GM23338 (cell line): Measurements from ENCODE around the gene SLC6A1. TPM values are rescaled to one million over a fixed set of nuclear protein-coding genes. Genes with fewer than 3 reads are reported as not detected.
A peak's percentile ranks its signal among the peaks of the same experiment; 100 is the strongest.

Source experiments
- ATAC-seq: fragments of 200-7000 bp; cut with Tn5 transposase; 3 replicates; pipeline ENCODE4 v1.9.1; 2020
- DNase-seq: peaks from one replicate; pipeline ENCODE4 v3.0.0-alpha.2; 2015; ENCODE audit warnings: low spot score
- H2AFZ ChIP-seq: fragments of 200-600 bp; sonication (generic); 2 replicates; pipeline ENCODE4 v1.8.0; 2016; ENCODE audit warnings: antibody characterized with exemption, mild to moderate bottlenecking, moderate library complexity
- H3F3A ChIP-seq: fragments of 200-600 bp; sonication (generic); replicated peaks from 2 replicates; pipeline ENCODE4 v1.8.0; 2017; ENCODE audit warnings: antibody characterized with exemption, mixed run types, low read depth
- H3K27ac ChIP-seq: fragments of 200-600 bp; sonication (generic); 2 replicates; pipeline ENCODE4 v1.6.1; 2016; ENCODE audit warnings: low read depth
- H3K27me3 ChIP-seq: fragments of 200-600 bp; sonication (generic); 2 replicates; pipeline ENCODE4 v1.8.0; 2016; ENCODE audit warnings: mild to moderate bottlenecking, mixed run types, moderate library complexity; ENCODE audit not compliant: insufficient read depth
- H3K36me3 ChIP-seq: fragments of 200-600 bp; sonication (generic); 2 replicates; pipeline ENCODE4 v1.8.0; 2016; ENCODE audit warnings: mild to moderate bottlenecking; ENCODE audit not compliant: insufficient read depth
- H3K4me1 ChIP-seq: fragments of 200-600 bp; sonication (generic); 2 replicates; pipeline ENCODE4 v1.8.0; 2016; ENCODE audit warnings: mild to moderate bottlenecking, moderate library complexity; ENCODE audit not compliant: insufficient read depth
- H3K4me2 ChIP-seq: fragments of 200-600 bp; sonication (generic); 2 replicates; pipeline ENCODE4 v1.7.1; 2017; ENCODE audit warnings: mixed run types
- H3K4me3 ChIP-seq: fragments of 200-600 bp; sonication (generic); 2 replicates; pipeline ENCODE4 v1.6.1; 2016; ENCODE audit warnings: mixed run types
- H3K79me2 ChIP-seq: fragments of 200-600 bp; sonication (generic); replicated peaks from 2 replicates; pipeline ENCODE4 v1.8.0; 2017; ENCODE audit warnings: mild to moderate bottlenecking; ENCODE audit not compliant: insufficient read depth
- H3K9me2 ChIP-seq: fragments of 200-600 bp; sonication (generic); 2 replicates; pipeline ENCODE4 v1.8.0; 2017; ENCODE audit not compliant: insufficient read depth
- H4K20me1 ChIP-seq: fragments of 200-600 bp; sonication (generic); replicated peaks from 2 replicates; pipeline ENCODE4 v1.8.0; 2017; ENCODE audit warnings: mild to moderate bottlenecking; ENCODE audit not compliant: insufficient read depth
- H3K27ac Mint-ChIP-seq: 2 replicates; pipeline ENCODE4 v1.8.0; 2020; ENCODE audit warnings: inconsistent platforms, mild to moderate bottlenecking, moderate library complexity, mixed read lengths
- H3K27me3 Mint-ChIP-seq: 3 replicates; pipeline ENCODE4 v1.8.0; 2022; ENCODE audit warnings: low read depth, mild to moderate bottlenecking, moderate library complexity, mixed read lengths, inconsistent platforms; ENCODE audit not compliant: insufficient read depth, poor library complexity
- H3K36me3 Mint-ChIP-seq: 3 replicates; pipeline ENCODE4 v1.8.0; 2021; ENCODE audit warnings: low read depth, mild to moderate bottlenecking, inconsistent platforms, moderate library complexity, mixed read lengths
- H3K4me1 Mint-ChIP-seq: 3 replicates; pipeline ENCODE4 v1.8.0; 2020; ENCODE audit warnings: mild to moderate bottlenecking, inconsistent platforms, mixed read lengths
- H3K4me3 Mint-ChIP-seq: 3 replicates; pipeline ENCODE4 v1.8.0; 2021; ENCODE audit warnings: moderate library complexity, mild to moderate bottlenecking, inconsistent platforms, mixed read lengths
- H3K9me3 Mint-ChIP-seq: 3 replicates; pipeline ENCODE4 v1.8.0; 2020; ENCODE audit warnings: moderate library complexity, mild to moderate bottlenecking, inconsistent platforms, mixed read lengths
- EZH2phosphoT487 ChIP-seq: fragments of 200-600 bp; sonication (generic); IDR thresholded peaks from one replicate; pipeline ENCODE4 v1.8.1; 2018; ENCODE audit warnings: antibody characterized with exemption; ENCODE audit not compliant: unreplicated experiment
- JUNB ChIP-seq: IDR thresholded peaks from one replicate; pipeline ENCODE4 v1.6.1; 2016; ENCODE audit warnings: antibody characterized with exemption; ENCODE audit not compliant: unreplicated experiment
- POLR2AphosphoS5 ChIP-seq: IDR thresholded peaks from 2 replicates; pipeline ENCODE4 v1.6.1; 2016; ENCODE audit warnings: antibody characterized with exemption, low read depth
- STAT1 ChIP-seq: IDR thresholded peaks from one replicate; pipeline ENCODE4 v1.6.1; 2016; ENCODE audit warnings: antibody characterized with exemption; ENCODE audit not compliant: unreplicated experiment
- ZNF114 ChIP-seq: fragments of 250-450 bp; sonication (Bioruptor Pico); IDR thresholded peaks from 2 replicates; pipeline ENCODE4 v1.5.0; 2020; ENCODE audit warnings: mild to moderate bottlenecking, moderate library complexity
- polyA plus RNA-seq: library from polyadenylated mRNA; unstranded; fragments of >200 nt; fragmentation: Nextera tagmentation; extraction: Ambion mirVana; gene quantifications from 2 replicates; pipeline ENCODE4 v1.2.1, GENCODE V29; 2016
- total RNA-seq: library from RNA; depleted of rRNA; stranded (reverse); fragments of >200 nt; shearing (Covaris generic); gene quantifications from 2 replicates; pipeline ENCODE4 v1.2.3, GENCODE V29; 2014
- TF ChIP-seq, protein P1 (sequence below): IDR thresholded peaks from one replicate; pipeline ENCODE4 v1.6.1; 2018; ENCODE audit warnings: antibody characterized with exemption; ENCODE audit not compliant: unreplicated experiment
- TF ChIP-seq, protein P2 (sequence below), 2 experiments: fragments of 200-600 bp in 1 of 2; sonication (generic) in 1 of 2; conservative IDR thresholded peaks; 2 replicates each; pipeline versions ENCODE4 v1.5.1 to v1.6.1; 2016 to 2017; ENCODE audit warnings: antibody characterized with exemption in 2 of 2, low read depth in 2 of 2, mild to moderate bottlenecking in 2 of 2, moderate library complexity in 1 of 2
- TF ChIP-seq, protein P3 (sequence below): fragments of 250-450 bp; sonication (Bioruptor Pico); IDR thresholded peaks from 2 replicates; pipeline ENCODE4 v1.5.0; 2020; ENCODE audit warnings: mild to moderate bottlenecking, moderate library complexity

Gene SLC6A1
- total and polyA plus RNA-seq, 2 experiments from 2014 or later = 0.16 to 0.28 TPM

GRCh38 chr3:10964537-10965167 is 27.9 kb upstream of the SLC6A1 start:
- peak; percentile 78 for DNase-seq
- ATAC-seq = peak; percentile 94
- Histone ChIP-seq H3K4me2 (no peak overlapping the region), H3K4me3 (no peak overlapping the region), H3K79me2 (no peaks in the 10 kb centered on the region), H3K36me3 (no peaks in the 10 kb centered on the region), H3K4me1 (peaks cover 12% of the 10 kb centered on the region), H3F3A (no peaks in the 10 kb centered on the region), H2AFZ (no peak overlapping the region), H3K27ac (no peak overlapping the region), H3K9me2 (no peaks in the 10 kb centered on the region), H4K20me1 (no peaks in the 10 kb centered on the region), H3K27me3 (no peaks in the 10 kb centered on the region)
- Mint-ChIP-seq H3K27me3 (peaks cover 20% of the 10 kb centered on the region), H3K4me1 (peaks cover 17% of the 10 kb centered on the region), H3K4me3 (no peak overlapping the region), H3K36me3 (no peaks in the 10 kb centered on the region), H3K27ac (no peak overlapping the region), H3K9me3 (no peaks in the 10 kb centered on the region)
- TF ChIP-seq, protein P1, sequence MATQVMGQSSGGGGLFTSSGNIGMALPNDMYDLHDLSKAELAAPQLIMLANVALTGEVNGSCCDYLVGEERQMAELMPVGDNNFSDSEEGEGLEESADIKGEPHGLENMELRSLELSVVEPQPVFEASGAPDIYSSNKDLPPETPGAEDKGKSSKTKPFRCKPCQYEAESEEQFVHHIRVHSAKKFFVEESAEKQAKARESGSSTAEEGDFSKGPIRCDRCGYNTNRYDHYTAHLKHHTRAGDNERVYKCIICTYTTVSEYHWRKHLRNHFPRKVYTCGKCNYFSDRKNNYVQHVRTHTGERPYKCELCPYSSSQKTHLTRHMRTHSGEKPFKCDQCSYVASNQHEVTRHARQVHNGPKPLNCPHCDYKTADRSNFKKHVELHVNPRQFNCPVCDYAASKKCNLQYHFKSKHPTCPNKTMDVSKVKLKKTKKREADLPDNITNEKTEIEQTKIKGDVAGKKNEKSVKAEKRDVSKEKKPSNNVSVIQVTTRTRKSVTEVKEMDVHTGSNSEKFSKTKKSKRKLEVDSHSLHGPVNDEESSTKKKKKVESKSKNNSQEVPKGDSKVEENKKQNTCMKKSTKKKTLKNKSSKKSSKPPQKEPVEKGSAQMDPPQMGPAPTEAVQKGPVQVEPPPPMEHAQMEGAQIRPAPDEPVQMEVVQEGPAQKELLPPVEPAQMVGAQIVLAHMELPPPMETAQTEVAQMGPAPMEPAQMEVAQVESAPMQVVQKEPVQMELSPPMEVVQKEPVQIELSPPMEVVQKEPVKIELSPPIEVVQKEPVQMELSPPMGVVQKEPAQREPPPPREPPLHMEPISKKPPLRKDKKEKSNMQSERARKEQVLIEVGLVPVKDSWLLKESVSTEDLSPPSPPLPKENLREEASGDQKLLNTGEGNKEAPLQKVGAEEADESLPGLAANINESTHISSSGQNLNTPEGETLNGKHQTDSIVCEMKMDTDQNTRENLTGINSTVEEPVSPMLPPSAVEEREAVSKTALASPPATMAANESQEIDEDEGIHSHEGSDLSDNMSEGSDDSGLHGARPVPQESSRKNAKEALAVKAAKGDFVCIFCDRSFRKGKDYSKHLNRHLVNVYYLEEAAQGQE = peak; percentile 93
- TF ChIP-seq ZNF114 = no peak
- TF ChIP-seq, protein P2, sequence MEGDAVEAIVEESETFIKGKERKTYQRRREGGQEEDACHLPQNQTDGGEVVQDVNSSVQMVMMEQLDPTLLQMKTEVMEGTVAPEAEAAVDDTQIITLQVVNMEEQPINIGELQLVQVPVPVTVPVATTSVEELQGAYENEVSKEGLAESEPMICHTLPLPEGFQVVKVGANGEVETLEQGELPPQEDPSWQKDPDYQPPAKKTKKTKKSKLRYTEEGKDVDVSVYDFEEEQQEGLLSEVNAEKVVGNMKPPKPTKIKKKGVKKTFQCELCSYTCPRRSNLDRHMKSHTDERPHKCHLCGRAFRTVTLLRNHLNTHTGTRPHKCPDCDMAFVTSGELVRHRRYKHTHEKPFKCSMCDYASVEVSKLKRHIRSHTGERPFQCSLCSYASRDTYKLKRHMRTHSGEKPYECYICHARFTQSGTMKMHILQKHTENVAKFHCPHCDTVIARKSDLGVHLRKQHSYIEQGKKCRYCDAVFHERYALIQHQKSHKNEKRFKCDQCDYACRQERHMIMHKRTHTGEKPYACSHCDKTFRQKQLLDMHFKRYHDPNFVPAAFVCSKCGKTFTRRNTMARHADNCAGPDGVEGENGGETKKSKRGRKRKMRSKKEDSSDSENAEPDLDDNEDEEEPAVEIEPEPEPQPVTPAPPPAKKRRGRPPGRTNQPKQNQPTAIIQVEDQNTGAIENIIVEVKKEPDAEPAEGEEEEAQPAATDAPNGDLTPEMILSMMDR (conservative IDR thresholded peaks at IDR 0.05; ENCODE audit: low read depth in 2 of 2) = no peak

- H3K27ac ChIP-seq = no peak overlapping the region
- peak; percentile 57 for ATAC-seq
- H3K27ac Mint-ChIP-seq = no peak overlapping the region
- TF ChIP-seq ZNF114 (no peak), EZH2phosphoT487 (no peak), POLR2AphosphoS5 (no peak), JUNB (no peak), STAT1 (no peak)
- TF ChIP-seq, protein P3, sequence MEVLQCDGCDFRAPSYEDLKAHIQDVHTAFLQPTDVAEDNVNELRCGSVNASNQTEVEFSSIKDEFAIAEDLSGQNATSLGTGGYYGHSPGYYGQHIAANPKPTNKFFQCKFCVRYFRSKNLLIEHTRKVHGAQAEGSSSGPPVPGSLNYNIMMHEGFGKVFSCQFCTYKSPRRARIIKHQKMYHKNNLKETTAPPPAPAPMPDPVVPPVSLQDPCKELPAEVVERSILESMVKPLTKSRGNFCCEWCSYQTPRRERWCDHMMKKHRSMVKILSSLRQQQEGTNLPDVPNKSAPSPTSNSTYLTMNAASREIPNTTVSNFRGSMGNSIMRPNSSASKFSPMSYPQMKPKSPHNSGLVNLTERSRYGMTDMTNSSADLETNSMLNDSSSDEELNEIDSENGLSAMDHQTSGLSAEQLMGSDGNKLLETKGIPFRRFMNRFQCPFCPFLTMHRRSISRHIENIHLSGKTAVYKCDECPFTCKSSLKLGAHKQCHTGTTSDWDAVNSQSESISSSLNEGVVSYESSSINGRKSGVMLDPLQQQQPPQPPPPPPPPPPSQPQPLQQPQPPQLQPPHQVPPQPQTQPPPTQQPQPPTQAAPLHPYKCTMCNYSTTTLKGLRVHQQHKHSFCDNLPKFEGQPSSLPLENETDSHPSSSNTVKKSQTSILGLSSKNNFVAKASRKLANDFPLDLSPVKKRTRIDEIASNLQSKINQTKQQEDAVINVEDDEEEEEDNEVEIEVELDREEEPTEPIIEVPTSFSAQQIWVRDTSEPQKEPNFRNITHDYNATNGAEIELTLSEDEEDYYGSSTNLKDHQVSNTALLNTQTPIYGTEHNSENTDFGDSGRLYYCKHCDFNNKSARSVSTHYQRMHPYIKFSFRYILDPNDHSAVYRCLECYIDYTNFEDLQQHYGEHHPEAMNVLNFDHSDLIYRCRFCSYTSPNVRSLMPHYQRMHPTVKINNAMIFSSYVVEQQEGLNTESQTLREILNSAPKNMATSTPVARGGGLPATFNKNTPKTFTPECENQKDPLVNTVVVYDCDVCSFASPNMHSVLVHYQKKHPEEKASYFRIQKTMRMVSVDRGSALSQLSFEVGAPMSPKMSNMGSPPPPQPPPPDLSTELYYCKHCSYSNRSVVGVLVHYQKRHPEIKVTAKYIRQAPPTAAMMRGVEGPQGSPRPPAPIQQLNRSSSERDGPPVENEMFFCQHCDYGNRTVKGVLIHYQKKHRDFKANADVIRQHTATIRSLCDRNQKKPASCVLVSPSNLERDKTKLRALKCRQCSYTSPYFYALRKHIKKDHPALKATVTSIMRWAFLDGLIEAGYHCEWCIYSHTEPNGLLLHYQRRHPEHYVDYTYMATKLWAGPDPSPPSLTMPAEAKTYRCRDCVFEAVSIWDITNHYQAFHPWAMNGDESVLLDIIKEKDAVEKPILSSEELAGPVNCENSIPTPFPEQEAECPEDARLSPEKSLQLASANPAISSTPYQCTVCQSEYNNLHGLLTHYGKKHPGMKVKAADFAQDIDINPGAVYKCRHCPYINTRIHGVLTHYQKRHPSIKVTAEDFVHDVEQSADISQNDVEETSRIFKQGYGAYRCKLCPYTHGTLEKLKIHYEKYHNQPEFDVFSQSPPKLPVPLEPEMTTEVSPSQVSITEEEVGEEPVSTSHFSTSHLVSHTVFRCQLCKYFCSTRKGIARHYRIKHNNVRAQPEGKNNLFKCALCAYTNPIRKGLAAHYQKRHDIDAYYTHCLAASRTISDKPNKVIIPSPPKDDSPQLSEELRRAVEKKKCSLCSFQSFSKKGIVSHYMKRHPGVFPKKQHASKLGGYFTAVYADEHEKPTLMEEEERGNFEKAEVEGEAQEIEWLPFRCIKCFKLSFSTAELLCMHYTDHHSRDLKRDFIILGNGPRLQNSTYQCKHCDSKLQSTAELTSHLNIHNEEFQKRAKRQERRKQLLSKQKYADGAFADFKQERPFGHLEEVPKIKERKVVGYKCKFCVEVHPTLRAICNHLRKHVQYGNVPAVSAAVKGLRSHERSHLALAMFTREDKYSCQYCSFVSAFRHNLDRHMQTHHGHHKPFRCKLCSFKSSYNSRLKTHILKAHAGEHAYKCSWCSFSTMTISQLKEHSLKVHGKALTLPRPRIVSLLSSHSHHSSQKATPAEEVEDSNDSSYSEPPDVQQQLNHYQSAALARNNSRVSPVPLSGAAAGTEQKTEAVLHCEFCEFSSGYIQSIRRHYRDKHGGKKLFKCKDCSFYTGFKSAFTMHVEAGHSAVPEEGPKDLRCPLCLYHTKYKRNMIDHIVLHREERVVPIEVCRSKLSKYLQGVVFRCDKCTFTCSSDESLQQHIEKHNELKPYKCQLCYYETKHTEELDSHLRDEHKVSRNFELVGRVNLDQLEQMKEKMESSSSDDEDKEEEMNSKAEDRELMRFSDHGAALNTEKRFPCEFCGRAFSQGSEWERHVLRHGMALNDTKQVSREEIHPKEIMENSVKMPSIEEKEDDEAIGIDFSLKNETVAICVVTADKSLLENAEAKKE (CRISPR knock-in tag) = no peak
Observed at GRCh38 chr3:10968401-10968800, 24.1 kb upstream of the SLC6A1 start.

More at GRCh38 chr3:10968401-10968800, 24.1 kb upstream of the SLC6A1 start:
- Histone ChIP-seq H3F3A (no peaks in the 10 kb centered on the region), H3K4me2 (peak overlapping the region; percentile 61), H3K79me2 (no peaks in the 10 kb centered on the region), H3K4me1 (peaks cover 12% of the 10 kb centered on the region), H4K20me1 (no peaks in the 10 kb centered on the region), H3K27me3 (no peaks in the 10 kb centered on the region), H3K36me3 (no peaks in the 10 kb centered on the region), H3K9me2 (0 out of 2 replicates have a peak, but pooled peaks cover 3% of the 10 kb centered on the region), H3K4me3 (no peak overlapping the region), H2AFZ (peak overlapping the region; percentile 56)
- no peaks in the 10 kb centered on the region for H3K9me3 Mint-ChIP-seq
- H3K4me3 Mint-ChIP-seq = no peak overlapping the region; the same call in 2 of the 3 replicates
- peak; percentile 24 for DNase-seq
- peaks cover 22% of the 10 kb centered on the region for H3K27me3 Mint-ChIP-seq
- H3K36me3 Mint-ChIP-seq = no peaks in the 10 kb centered on the region
- H3K4me1 Mint-ChIP-seq = peaks cover 34% of the 10 kb centered on the region
